Measurements from ENCODE around the gene FAM111B.
A peak's percentile ranks its signal among the peaks of the same experiment; 100 is the strongest.
"Not testable (repeated sequence)": the region's sequence is repeated elsewhere in the genome, so short reads cannot be mapped to it uniquely, and the experiment has no call there.

Gene FAM111B

DNA sequence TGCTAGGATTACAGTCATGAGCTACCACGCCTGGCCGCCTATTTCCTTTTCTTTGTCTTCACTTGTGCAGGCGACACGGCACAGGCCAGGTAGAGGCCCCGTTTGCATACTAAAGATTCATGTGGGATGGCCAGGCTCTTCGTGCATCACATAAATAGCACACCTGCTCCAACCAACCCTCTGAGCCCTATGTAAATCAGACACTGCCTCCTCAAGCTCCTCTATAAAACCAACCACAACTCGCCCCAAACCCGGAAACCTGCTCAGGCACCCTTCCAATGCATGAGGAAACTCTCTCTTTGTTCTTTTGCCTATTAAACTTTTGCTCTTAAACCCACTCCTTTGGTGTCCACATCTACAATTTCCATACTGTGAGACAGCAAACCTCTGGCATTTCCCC, 9.1 kb upstream of the FAM111B start:
- not testable (repeated sequence) for DNase-seq (ENCODE audit: low read depth)

DNA sequence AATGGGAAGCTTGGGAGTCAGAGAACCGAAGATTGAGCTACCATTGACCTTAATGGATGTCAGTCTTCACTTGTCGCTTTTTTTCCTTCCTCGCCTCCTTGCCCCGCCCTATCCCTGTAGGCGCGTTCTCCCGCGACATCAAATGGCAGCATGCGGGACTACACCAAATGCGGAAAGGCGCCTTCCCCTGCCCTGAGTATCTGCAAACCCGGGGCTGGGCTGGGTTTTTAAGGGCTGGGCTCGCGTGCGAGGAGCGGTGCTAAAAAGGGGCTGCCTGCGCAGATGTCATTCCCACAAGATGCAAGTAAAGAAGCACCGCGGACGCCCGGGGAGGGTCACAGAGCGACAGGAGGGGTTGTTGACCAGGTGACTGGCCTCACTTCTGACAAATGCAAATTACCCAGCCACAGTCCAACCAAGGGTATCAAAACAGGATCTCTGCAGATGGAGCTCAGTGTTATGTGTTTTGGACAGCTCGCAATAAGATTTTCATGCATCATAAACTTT, 4.7 kb upstream of the FAM111B start:
- peak; percentile 62 for DNase-seq (ENCODE audit: low read depth)

DNA sequence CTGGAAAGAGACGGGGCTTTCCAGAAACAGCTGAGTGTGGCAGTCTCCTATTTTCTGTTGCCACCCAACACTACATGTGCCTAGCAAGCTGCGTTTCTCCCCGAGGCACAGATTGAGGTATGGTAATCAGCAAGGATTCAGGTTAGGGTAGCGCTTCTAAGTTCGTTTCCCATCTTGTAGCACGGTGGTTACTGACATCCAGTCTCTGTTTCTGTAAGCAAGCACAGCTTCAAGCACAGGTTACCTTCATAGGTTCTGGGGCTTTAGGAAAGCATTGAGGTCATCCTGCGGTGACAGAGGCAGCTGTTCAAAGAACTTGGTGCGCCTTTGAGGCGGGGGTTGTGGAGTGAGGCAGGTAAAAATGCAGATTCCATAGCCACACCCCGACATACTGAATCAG, 684 bp downstream of the FAM111B start:
- DNase-seq (ENCODE audit: low read depth), result not testable (repeated sequence)

GRCh38 chr11:59112494-59112893, 5.5 kb downstream of the FAM111B start:
- DNase-seq (ENCODE audit: low read depth), result no peak

DNA sequence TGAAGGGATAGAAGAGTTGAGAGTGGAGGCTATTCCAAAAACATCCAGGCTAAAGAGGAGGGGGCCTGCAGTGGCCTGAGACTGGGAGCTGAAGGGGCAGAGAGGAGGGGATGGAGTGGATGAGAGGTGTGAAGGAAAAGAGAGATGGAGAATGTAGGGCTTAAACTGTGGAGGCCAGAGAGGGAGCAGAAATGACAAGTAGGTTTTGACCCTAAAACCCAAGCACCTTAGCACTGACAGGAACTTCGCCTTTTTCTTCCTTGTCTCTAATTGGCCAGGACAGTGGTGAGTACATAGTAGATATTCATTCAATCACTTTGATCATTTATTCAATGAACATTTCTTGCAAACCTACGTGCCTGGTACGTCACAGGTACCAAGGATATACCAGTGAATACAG, 7.3 kb downstream of the FAM111B start:
- DNase-seq (ENCODE audit: low read depth), result no peak

DNA sequence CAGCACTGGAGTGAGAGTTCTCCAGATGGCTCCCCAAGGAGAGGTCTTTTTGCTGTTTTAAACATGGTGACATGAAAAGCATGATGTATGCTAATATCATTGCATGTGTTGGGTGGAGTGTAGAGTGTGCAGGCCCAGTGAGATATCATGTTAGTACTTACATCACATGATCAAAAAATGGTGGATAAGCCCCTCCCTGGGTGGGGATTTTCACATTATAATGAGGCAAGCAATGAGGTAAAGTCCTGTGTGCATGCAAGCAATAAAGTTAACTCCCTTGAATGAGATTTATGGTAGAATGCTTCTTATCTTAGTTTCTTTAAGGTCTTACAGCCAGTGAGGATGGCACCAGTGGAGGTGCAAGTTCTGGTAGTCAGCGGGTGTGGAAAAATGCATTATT, 8.5 kb downstream of the FAM111B start:
- no peak for DNase-seq (ENCODE audit: low read depth)

GRCh38 chr11:59117774-59118173, 10.7 kb downstream of the FAM111B start:
- DNase-seq (ENCODE audit: low read depth), result no peak

GRCh38 chr11:59119826-59120225, 12.8 kb downstream of the FAM111B start:
- DNase-seq (ENCODE audit: low read depth), result no peak

GRCh38 chr11:59135648-59136461, 28.8 kb downstream of the FAM111B start:
- peak; percentile 82 for DNase-seq (ENCODE audit: low read depth)

DNA sequence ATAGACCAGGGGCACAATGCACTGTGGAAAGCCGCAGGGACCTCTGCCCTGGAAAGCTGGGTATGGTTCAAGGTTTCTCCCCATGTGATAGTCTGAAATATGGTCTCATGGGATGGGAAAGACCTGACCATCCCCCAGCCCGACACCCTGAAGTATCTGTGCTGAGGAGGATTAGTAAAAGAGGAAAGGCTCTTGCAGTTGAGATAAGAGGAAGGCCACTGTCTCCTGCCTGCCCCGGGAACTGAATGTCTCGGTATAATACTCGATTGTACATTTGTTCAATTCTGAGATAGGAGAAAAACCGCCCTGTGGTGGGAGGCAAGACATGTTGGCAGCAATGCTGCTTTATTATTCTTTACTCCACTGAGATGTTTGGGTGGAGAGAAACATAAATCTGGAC, 29.5 kb downstream of the FAM111B start:
- not testable (repeated sequence) for DNase-seq (ENCODE audit: low read depth)

GRCh38 chr11:59137190-59137589, 30.2 kb downstream of the FAM111B start:
- DNase-seq (ENCODE audit: low read depth), result no peak

- no peak for DNase-seq (ENCODE audit: low read depth)
Observed at GRCh38 chr11:59138643-59139042, 31.6 kb downstream of the FAM111B start.

GRCh38 chr11:59141191-59141590, 34.2 kb downstream of the FAM111B start:
- DNase-seq (ENCODE audit: low read depth), result no peak

- no peak for DNase-seq (ENCODE audit: low read depth)
Observed at GRCh38 chr11:59141673-59142460, 34.8 kb downstream of the FAM111B start.

DNA sequence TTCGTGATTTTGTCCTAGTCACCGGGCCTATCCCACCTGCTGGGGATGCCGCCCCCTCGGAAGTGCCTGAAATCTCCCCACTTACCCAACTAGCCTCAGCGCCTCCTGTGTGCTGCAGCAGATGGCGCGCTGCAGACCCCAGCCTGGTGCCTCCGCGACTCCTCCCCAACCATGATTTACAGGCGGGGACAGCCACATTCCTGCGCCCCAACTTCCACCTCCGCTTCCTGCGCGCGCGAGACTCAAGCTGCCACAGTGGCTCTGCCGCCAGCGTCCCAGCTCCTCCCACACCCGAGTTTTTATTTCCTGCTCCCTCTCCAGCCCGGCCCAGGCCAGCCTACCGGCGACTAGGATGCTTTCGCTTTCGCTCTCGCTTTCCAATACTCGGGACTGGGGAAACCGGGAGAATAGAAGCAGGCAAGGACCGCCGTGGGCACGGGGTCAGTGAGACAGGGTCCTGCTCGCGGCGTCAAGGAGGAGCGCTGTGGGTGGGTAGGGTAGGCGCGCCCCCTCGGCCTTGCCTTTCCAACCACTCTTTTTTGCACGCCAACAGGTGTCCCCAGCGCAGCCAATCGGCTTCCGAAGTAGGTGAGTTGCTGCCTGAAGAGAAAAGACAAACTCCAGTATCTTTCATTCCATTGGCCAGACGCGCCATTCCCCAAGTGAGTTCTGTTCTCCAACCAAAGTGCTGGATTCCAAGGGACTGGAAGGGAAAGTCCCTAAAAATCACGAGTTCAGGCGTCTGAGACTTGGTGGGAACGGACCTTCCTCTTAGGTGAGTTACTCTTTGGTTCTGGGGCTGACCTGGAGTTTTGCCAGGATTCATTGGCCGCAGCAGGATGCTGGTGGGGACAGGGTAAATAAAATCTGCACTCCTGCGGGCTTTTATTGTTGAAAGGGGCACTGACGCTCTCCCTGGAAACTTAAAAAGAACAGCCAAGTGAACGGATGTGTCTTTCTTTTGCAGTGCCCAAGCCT, 35.8 kb downstream of the FAM111B start, which contains the start of gene FAM111A:
Gene FAM111A, plus strand, starts transcription at position 327 of the 978 bp plus-strand sequence. CDS start 6,017 bp downstream, outside the sequence.
- peak; percentile 75 for DNase-seq (ENCODE audit: low read depth)

GRCh38 chr11:59144096-59144495, 37.1 kb downstream of the FAM111B start:
- no peak for DNase-seq (ENCODE audit: low read depth)

DNA sequence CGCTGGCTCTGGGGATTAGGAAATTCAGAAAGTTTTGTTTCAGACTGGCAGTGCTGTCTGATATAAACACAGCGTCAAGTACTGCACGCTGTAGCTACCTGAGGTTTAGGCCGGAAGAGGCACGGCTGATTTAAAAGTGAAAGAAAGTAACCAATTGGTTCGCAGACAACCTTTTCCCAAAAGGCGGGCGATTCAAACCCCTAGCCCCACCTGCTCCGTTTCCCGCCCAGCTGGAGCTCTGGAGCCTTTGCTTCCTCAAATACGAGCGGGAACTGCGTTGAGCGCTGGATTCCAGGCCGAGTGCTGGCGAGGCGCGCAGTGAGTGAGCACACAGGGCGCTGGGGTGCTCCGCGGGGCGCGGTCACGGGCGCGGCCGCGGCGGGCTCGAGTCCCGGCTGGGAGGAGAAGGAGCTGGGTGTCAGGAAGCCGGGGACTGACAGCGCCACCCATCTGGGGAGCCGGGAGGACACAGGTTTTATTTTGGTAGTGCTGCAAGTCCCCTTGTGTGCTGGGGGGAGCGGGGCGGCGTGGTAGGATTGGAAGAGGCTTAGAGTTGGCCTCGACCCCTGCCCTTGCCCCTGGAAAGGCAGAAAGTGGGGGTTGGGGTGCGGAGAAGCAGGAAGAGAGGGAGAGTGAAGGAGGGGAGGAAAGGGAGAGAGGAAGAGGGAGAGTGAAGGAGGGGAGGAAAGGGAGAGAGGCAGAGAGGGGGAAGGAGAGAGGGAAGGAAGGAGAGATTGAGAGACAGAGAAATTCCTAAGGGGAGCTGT, 37.7 kb downstream of the FAM111B start:
- peak; percentile 61 for DNase-seq (ENCODE audit: low read depth)

DNA sequence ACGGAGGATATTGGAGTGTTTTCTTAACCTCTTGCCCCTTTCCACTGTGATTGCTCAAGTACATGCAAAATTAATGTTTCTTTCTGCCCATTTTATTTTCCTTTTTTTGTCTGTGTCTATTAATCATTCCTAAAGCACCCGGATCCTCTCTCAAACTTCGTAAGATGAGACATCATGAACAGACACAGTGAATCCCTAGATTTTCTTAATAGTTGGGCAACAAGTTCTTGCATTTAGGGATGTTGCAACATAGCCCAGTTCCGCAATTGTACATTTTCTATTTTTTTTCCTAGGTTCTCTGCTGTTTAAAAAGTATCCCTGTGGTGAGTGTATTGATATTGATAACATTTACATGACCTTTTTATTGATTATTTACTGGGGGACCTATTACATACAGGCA, 38.5 kb downstream of the FAM111B start:
- DNase-seq (ENCODE audit: low read depth), result no peak

- no peak for DNase-seq (ENCODE audit: low read depth)
Observed at GRCh38 chr11:59151761-59152160, 44.7 kb downstream of the FAM111B start.

- DNase-seq (ENCODE audit: low read depth), result no peak
Observed at GRCh38 chr11:59152312-59152951, 45.4 kb downstream of the FAM111B start.

All from activated T-cell treated with anti-CD3 and anti-CD28 coated beads for 24 hours (primary cell).